H1 (cell line): Measurements from ENCODE around the gene RGS9BP. TPM values are rescaled to one million over a fixed set of nuclear protein-coding genes. Genes with fewer than 3 reads are reported as not detected.

Source experiments
- CTCF ChIA-PET: fragments of 300-600 bp; sonication (Branson Sonifier 250); formaldehyde crosslinking; loops from one replicate; lab custom pipeline; 2021; ENCODE audit not compliant: partially characterized antibody; lab: Charles Lee
- POLR2A ChIA-PET: fragments of 300-600 bp; sonication (Branson Sonifier 250); formaldehyde crosslinking; loops from one replicate; lab custom pipeline; 2021; ENCODE audit warnings: inconsistent platforms; ENCODE audit not compliant: partially characterized antibody; lab: Charles Lee
- DNase-seq, 2 experiments: peaks; one replicate each; pipeline versions ENCODE4 v3.0.0 to v3.0.0-alpha.2; 2010 to 2022; ENCODE audit warnings: low spot score in 2 of 2, low read depth in 1 of 2, mixed read lengths in 1 of 2
- FAIRE-seq: peaks from 2 replicates; lab custom pipeline; 2011; peaks lifted over from hg19 to GRCh38; lab: Jason Lieb, UNC
- H2AFZ ChIP-seq: 2 replicates; pipeline ENCODE4 v1.8.1; 2012; ENCODE audit warnings: low read length, inconsistent platforms
- H2AK5ac ChIP-seq: 2 replicates; pipeline ENCODE4 v1.6.1; 2013; ENCODE audit warnings: low read depth, low read length
- H2BK120ac ChIP-seq: replicated peaks from 2 replicates; pipeline ENCODE3; 2013; ENCODE audit warnings: low read depth, low read length, inconsistent platforms
- H2BK12ac ChIP-seq: 2 replicates; pipeline ENCODE4 v1.6.1; 2013; ENCODE audit warnings: low read depth, low read length
- H2BK15ac ChIP-seq: 2 replicates; pipeline ENCODE4 v1.6.1; 2013; ENCODE audit warnings: low read length
- H2BK20ac ChIP-seq: 2 replicates; pipeline ENCODE4 v1.6.1; 2013; ENCODE audit warnings: low read length
- H2BK5ac ChIP-seq: 2 replicates; pipeline ENCODE4 v1.6.1; 2013; ENCODE audit warnings: low read depth, low read length
- H3K14ac ChIP-seq: 2 replicates; pipeline ENCODE4 v1.6.1; 2013; ENCODE audit warnings: inconsistent platforms; ENCODE audit not compliant: insufficient read length
- H3K18ac ChIP-seq: 2 replicates; pipeline ENCODE4 v1.6.1; 2013; ENCODE audit warnings: low read length; ENCODE audit errors: extremely low read depth
- H3K23ac ChIP-seq: 2 replicates; pipeline ENCODE4 v1.6.1; 2013; ENCODE audit warnings: inconsistent platforms; ENCODE audit not compliant: insufficient read length
- H3K23me2 ChIP-seq: 2 replicates; pipeline ENCODE4 v1.6.1; 2013; ENCODE audit warnings: low read depth, low read length
- H3K27ac ChIP-seq: 2 replicates; pipeline ENCODE4 v1.6.1; 2011; ENCODE audit warnings: low read depth, low read length, inconsistent platforms
- H3K27me3 ChIP-seq, 4 experiments: replicated peaks in 1 of 4; 1 replicate in 1 of 4; 2 replicates in 3 of 4; pipeline versions ENCODE4 v1.6.1 to v1.8.1; 2011 to 2013; ENCODE audit warnings: low read length in 3 of 4, mild to moderate bottlenecking in 3 of 4, inconsistent platforms in 2 of 4, mixed read lengths in 2 of 4, moderate library complexity in 1 of 4; ENCODE audit not compliant: control insufficient read depth in 3 of 4, insufficient read depth in 3 of 4; ENCODE audit errors: extremely low read depth in 1 of 4
- H3K36me3 ChIP-seq, 4 experiments: 2 replicates each; pipeline versions ENCODE4 v1.6.1 to v1.8.1; 2011 to 2013; ENCODE audit warnings: mild to moderate bottlenecking in 4 of 4, low read length in 3 of 4, moderate library complexity in 2 of 4, control low read depth in 1 of 4, inconsistent platforms in 1 of 4; ENCODE audit not compliant: insufficient read depth in 4 of 4, control insufficient read depth in 2 of 4
- H3K4ac ChIP-seq: replicated peaks from 2 replicates; pipeline ENCODE3; 2013; ENCODE audit warnings: low read length, low read depth, mixed read lengths, inconsistent platforms; ENCODE audit not compliant: insufficient read length
- H3K4me1 ChIP-seq, 4 experiments: replicated peaks in 1 of 4; 1 replicate in 1 of 4; 2 replicates in 3 of 4; pipeline versions ENCODE4 v1.6.1 to v1.8.1; 2011 to 2013; ENCODE audit warnings: low read length in 3 of 4, inconsistent platforms in 2 of 4, mixed read lengths in 1 of 4; ENCODE audit not compliant: insufficient read depth in 4 of 4, control insufficient read depth in 3 of 4
- H3K4me2 ChIP-seq, 2 experiments: 2 replicates each; pipeline versions ENCODE4 v1.6.1 to v1.8.1; 2011 to 2013; ENCODE audit warnings: low read depth in 2 of 2, low read length in 2 of 2, control low read depth in 1 of 2, inconsistent platforms in 1 of 2, mild to moderate bottlenecking in 1 of 2; ENCODE audit not compliant: insufficient read depth in 1 of 2
- H3K4me3 ChIP-seq, 4 experiments: fragments of 200-600, 300-600 bp in 1 of 4; sonication (generic), shearing (Covaris generic), sonication (Bioruptor Twin) in 1 of 4; 2 replicates each; pipeline versions ENCODE4 v1.5.1 to v1.8.1; 2011 to 2016; ENCODE audit warnings: low read length in 4 of 4, low read depth in 3 of 4, control low read depth in 2 of 4, inconsistent platforms in 2 of 4, mild to moderate bottlenecking in 2 of 4, mixed read lengths in 1 of 4, moderate library complexity in 1 of 4; ENCODE audit not compliant: insufficient read depth in 2 of 4; ENCODE audit errors: extremely low read depth in 1 of 4
- H3K56ac ChIP-seq: replicated peaks from 2 replicates; pipeline ENCODE3; 2013; ENCODE audit warnings: low read depth, mild to moderate bottlenecking, mixed read lengths, low read length, inconsistent platforms; ENCODE audit not compliant: insufficient read length
- H3K79me1 ChIP-seq: 2 replicates; pipeline ENCODE4 v1.6.1; 2013; ENCODE audit warnings: low read depth, low read length, control low read depth
- H3K79me2 ChIP-seq, 2 experiments: 2 replicates each; pipeline versions ENCODE4 v1.6.1 to v1.8.1; 2012 to 2013; ENCODE audit warnings: low read length in 2 of 2, mild to moderate bottlenecking in 2 of 2, inconsistent platforms in 1 of 2; ENCODE audit not compliant: insufficient read depth in 2 of 2, control insufficient read depth in 1 of 2
- H3K9ac ChIP-seq, 4 experiments: replicated peaks in 1 of 4; 1 replicate in 1 of 4; 2 replicates in 3 of 4; pipeline versions ENCODE4 v1.6.1 to v1.8.1; 2011 to 2013; ENCODE audit warnings: low read depth in 3 of 4, low read length in 3 of 4, control low read depth in 2 of 4, mild to moderate bottlenecking in 2 of 4, moderate library complexity in 2 of 4, inconsistent platforms in 1 of 4; ENCODE audit errors: extremely low read depth in 1 of 4
- H3K9me3 ChIP-seq, 2 experiments: 2 replicates each; pipeline versions ENCODE4 v1.6.1 to v1.8.1; 2012 to 2013; ENCODE audit warnings: mild to moderate bottlenecking in 2 of 2, moderate library complexity in 2 of 2, control low read depth in 1 of 2, inconsistent platforms in 1 of 2, low read depth in 1 of 2, low read length in 1 of 2, mixed read lengths in 1 of 2; ENCODE audit not compliant: insufficient read depth in 2 of 2
- H4K20me1 ChIP-seq, 2 experiments: replicated peaks in 1 of 2; 2 replicates each; pipeline versions ENCODE3 to v1.8.1; 2011 to 2013; ENCODE audit warnings: inconsistent platforms in 2 of 2, low read length in 2 of 2, mild to moderate bottlenecking in 1 of 2; ENCODE audit not compliant: insufficient read depth in 2 of 2, control insufficient read depth in 1 of 2
- H4K5ac ChIP-seq: 2 replicates; pipeline ENCODE4 v1.6.1; 2013; ENCODE audit warnings: low read length, low read depth, mixed read lengths, inconsistent platforms; ENCODE audit not compliant: insufficient read length
- H4K8ac ChIP-seq: 2 replicates; pipeline ENCODE4 v1.8.0; 2013; ENCODE audit warnings: mild to moderate bottlenecking, moderate library complexity, low read length, inconsistent platforms; ENCODE audit not compliant: insufficient read depth; ENCODE audit errors: extremely low read depth
- H4K91ac ChIP-seq: replicated peaks from 2 replicates; pipeline ENCODE3; 2013; ENCODE audit warnings: low read length, mixed read lengths, inconsistent platforms; ENCODE audit not compliant: insufficient read length
- CTCF ChIP-seq, 3 experiments: IDR thresholded peaks; 1 replicate in 2 of 3; 2 replicates in 1 of 3; pipeline versions ENCODE4 v1.5.1 to v1.6.1; 2011; ENCODE audit warnings: low read length in 3 of 3, mild to moderate bottlenecking in 3 of 3, inconsistent platforms in 2 of 3, low read depth in 1 of 3, moderate library complexity in 1 of 3; ENCODE audit not compliant: insufficient read depth in 1 of 3; ENCODE audit errors: control extremely low read depth in 1 of 3
- E2F6 ChIP-seq: IDR thresholded peaks from 2 replicates; pipeline ENCODE4 v1.6.1; 2012; ENCODE audit warnings: inconsistent platforms
- RAD21 ChIP-seq, 2 experiments: IDR thresholded peaks in 1 of 2; conservative IDR thresholded peaks in 1 of 2; 2 replicates each; pipeline ENCODE4 v1.6.1; 2011; ENCODE audit warnings: low read depth in 2 of 2, low read length in 2 of 2, improper control_type of control experiment in 1 of 2, inconsistent platforms in 1 of 2, mild to moderate bottlenecking in 1 of 2, moderate library complexity in 1 of 2
- WGBS, 2 experiments: shearing (Covaris generic) in 1 of 2; methylation state at CpG; one replicate each; pipeline versions ENCODE4 v1.1.6 to v1.1.7; 2013 to 2015; ENCODE audit warnings: low lambda C conversion rate in 2 of 2, mixed read lengths in 2 of 2, inconsistent platforms in 1 of 2, low coverage in 1 of 2, missing lambda C conversion rate in 1 of 2; ENCODE audit not compliant: insufficient replicate concordance in 2 of 2, insufficient coverage in 1 of 2, insufficient read length in 1 of 2; ENCODE audit errors: extremely low coverage in 1 of 2, missing lambda C conversion rate in 1 of 2; 5-methylcytosine and 5-hydroxymethylcytosine counted together
- polyA plus RNA-seq, 7 experiments: library from polyadenylated mRNA; depleted of rRNA in 3 of 7; stranded (reverse) in 5 of 7; unstranded in 2 of 7; fragments of >200 nt in 5 of 7; fragments of 200-250 nt in 2 of 7; gene quantifications; 1 replicate in 5 of 7; 2 replicates in 1 of 7; 4 replicates in 1 of 7; pipeline versions ENCODE4 v1.2.1 to v1.2.3, GENCODE V29; 2011 to 2013; ENCODE audit warnings: missing spikeins in 2 of 7, mixed read lengths in 2 of 7
- total RNA-seq: library from RNA; stranded (reverse); fragmentation: NEBNext Ultra II Directional; extraction: Animal tissue kit (Norgen Biotek cat#: 25700); gene quantifications from 2 replicates; pipeline ENCODE4 v1.2.1, GENCODE V29; 2021

Gene RGS9BP
- total and polyA plus RNA-seq, 2 of the 8 experiments (the other 6 are each of a cell fraction or from before 2014, with no cell fraction given): 0.11 to 0.26 TPM

GRCh38 chr19:32630338-32630737, 45.3 kb upstream of the RGS9BP start:
- Histone ChIP-seq H3K23me2 (no peaks in the 10 kb centered on the region), H3K56ac (no peak overlapping the region), H3K23ac (no peak overlapping the region), H3K9me3 (no peaks in the 10 kb centered on the region), H3K14ac (no peak overlapping the region), H3K18ac (no peak overlapping the region), H3K4ac (no peak overlapping the region), H4K8ac (no peak overlapping the region), H3K27me3 (no peaks in the 10 kb centered on the region), H2BK15ac (no peak overlapping the region), H2AK5ac (no peak overlapping the region), H4K20me1 (peaks cover 0 to 3% of the 10 kb centered on the region in 2 experiments), H2BK120ac (no peak overlapping the region), H2BK5ac (no peak overlapping the region), H2AFZ (no peak overlapping the region), H3K27ac (no peak overlapping the region), H3K9ac (no peak overlapping the region), H3K4me3 (no peak overlapping the region), H3K4me1 (no peaks in the 10 kb centered on the region), H3K4me2 (no peak overlapping the region), H4K91ac (no peak overlapping the region), H4K5ac (no peak overlapping the region), H3K79me1 (0 out of 2 replicates have a peak, but pooled peaks cover 2% of the 10 kb centered on the region), H3K79me2 (no peaks in the 10 kb centered on the region), H2BK20ac (no peak overlapping the region), H3K36me3 (peaks cover 0 to 26% (median 14%) of the 10 kb centered on the region in 4 experiments; a peak in 5 of 8 replicates), H2BK12ac (no peak overlapping the region)
- peak in 1 of 2 experiments; percentile 25; a peak in 1 of 4 replicates for TF ChIP-seq RAD21 (IDR thresholded peaks at IDR 0.05 in 1 of 2, conservative IDR thresholded peaks at IDR 0.05 in 1 of 2; ENCODE audit: low read depth in 2 of 2, low read length in 2 of 2)
- no peak for TF ChIP-seq E2F6
- TF ChIP-seq CTCF (IDR thresholded peaks at IDR 0.05; ENCODE audit: control extremely low read depth in 1 of 3, insufficient read depth in 1 of 3, low read depth in 1 of 3, low read length in 3 of 3): peak; percentile 23 to 46 (median 34); a peak in 3 of 4 replicates
- WGBS, 2 experiments: 85% methylated on average over 14 of the region's 14 CpGs; no CpG with 5 or more reads in 1 of the 2 experiments
- no peak for FAIRE-seq
- ChIA-PET POLR2A (interaction anchor here (1.0 kb wide), 1 partner anchor 9 kb away, joined by 3 read pairs; no protein-coding TSS in a partner anchor), CTCF (interaction anchor here (0.6 to 1.1 kb wide), 6 partner anchors 11 to 492 kb away, joined by 3 to 4 read pairs (median 3); no protein-coding TSS in a partner anchor)
- DNase-seq: peak in 1 of 2 experiments; percentile 49
